GM19324 (cell line): ENCODE measurements around the gene SDR42E2.
"Not testable (repeated sequence)": the region's sequence is repeated elsewhere in the genome, so short reads cannot be mapped to it uniquely, and the experiment has no call there.

Source experiments
- ATAC-seq: cut with Tn5 transposase; IDR thresholded peaks from one replicate; pipeline ENCODE4 v1.9.1; 2021; ENCODE audit warnings: mild to moderate bottlenecking, moderate library complexity; ENCODE audit not compliant: unreplicated experiment, low FRiP score

Gene SDR42E2

DNA sequence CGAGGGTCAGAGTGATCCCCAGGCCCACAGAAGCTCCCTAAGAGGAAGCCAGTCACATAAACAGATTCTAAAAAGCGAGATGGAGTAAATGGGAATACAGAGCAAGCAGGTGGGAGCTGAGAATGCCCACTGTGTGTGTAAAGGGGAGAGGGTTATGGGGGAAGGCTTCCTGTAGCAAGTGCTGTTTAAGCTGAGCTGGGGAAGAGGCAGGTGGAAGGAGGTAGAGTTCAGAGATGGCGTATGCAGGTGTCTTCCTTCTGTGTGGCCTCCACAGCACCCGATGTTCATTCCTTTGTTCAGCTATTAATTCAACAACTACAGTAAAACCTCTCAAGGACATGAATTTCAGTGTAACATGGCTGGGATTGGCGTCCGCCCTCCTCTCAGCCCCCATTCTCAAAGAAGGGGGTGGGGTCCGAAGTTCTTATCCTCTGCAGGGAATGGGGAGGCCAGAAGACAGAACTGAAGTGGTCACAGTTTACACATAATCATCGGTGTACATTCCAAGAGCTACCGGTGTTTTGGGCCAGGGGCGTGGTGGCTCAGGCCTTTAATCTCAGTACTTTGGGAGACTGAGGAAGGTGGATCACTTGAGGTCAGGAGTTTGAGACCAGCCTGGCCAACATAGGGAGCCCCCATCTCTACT is 45.5 kb downstream of the SDR42E2 start:
- ATAC-seq, result no peak

GRCh38 chr16:22210285-22210684 is 48.0 kb downstream of the SDR42E2 start:
- no peak for ATAC-seq

DNA sequence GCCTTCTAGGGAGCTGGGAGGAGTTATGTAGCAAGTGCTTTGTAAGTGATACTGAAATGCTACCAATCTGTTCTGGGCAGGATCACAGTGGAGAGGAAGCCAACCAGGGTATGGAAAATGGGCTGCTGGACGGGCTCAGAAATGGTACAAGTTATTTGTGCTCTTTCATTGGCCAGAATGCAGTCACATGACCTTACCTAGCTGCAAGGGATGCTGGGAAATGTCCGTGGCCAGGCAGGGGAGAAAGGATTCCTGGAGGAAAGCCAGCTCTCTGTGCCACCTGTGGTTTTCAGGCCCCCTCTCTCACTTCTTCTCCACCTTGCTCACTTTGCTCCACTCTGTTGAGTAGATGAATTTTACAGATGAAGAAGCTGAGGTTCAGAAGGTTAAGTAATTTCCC is 48.5 kb downstream of the SDR42E2 start:
- no peak for ATAC-seq

GRCh38 chr16:22213236-22213635 is 50.9 kb downstream of the SDR42E2 start:
- ATAC-seq, result no peak

GRCh38 chr16:22213801-22214200 is 51.5 kb downstream of the SDR42E2 start:
- no peak for ATAC-seq

DNA sequence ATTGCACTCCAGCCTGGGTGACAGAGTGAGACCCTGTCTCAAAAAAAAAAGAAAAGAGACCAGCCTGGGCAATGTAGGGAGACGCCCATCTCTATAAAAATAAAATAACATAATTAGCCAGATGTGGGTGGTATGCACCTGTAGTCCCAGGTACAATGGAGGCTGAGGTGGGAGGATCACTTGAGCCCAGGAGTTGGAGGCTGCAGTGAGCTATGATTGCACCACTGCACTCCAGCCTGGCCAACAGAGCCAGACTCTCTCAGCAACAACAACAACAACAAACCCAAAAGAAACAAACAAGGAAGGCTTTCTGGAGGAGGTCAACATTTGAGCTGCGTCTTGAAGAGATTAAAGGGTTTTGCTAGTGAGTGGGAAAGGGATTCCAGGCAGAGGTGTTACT is 52.1 kb downstream of the SDR42E2 start:
- ATAC-seq, result no peak

- ATAC-seq, result no peak
These were observed 52.6 kb downstream of the SDR42E2 start for GRCh38 chr16:22214889-22215288.

DNA sequence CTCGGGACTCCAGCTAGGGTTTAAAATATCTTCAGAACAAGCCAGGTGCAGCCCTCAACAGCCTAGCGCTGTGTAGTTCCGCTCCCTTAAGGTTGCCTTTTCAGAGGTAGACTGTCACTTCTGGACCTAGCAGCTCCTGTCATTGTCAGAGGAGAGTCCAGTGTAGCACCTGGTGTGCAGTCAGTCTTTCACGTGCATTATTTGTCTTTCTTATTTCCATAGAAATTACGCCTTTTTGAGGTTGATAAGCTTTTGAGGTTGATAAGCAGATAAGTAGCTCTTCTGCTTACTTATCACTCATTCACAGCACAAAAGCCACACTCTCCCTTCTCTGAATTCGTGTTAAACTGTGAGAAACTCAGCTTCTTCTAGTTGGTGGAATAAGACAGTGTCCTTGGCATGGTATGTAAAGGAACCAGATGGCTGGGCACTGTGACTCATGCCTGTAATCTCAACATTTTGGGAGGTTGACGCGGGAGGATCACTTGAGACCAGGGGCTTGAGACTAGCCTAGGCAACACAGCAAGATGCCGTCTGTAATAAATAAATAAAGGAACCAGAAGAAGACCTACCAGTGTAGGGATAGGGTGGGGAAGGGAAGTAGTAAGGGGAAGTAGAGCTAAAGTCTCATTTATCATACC is 54.0 kb downstream of the SDR42E2 start:
- ATAC-seq, result no peak

GRCh38 chr16:22216832-22217225 is 54.5 kb downstream of the SDR42E2 start:
- ATAC-seq, result not testable (repeated sequence)

GRCh38 chr16:22217890-22218730 is 55.8 kb downstream of the SDR42E2 start:
- no peak for ATAC-seq

DNA sequence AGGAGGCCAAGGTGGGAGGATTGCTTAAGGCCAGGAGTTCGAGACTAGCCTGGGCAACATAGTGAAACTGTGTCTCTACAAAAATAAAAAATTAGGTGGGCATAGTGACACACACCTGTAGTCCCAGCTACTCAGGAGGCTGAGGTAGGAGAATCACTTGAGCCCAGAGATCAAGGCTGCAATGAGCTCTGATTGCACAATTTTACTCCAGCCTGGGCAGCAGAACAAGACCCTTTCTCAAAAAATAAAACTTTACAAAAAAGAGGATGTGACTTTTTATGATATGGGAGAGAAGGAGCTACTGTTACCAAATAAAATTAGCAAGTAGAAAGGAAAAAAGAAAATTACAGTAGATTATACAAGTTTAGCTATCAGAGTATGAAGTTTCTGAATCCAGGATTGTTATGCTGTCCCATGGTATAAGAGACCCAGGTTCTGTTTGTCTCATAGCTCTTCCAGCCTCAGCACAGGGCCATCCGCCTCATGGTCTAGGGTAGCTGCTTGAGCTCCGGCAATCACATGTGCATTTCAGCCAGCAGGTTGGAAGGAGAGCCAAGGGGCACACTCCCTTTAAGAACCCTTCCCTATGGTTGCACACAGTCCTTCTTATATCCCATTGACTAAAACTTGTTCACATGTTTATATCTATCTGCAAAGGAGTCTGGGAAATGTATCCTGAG is 57.2 kb downstream of the SDR42E2 start:
- no peak for ATAC-seq

GRCh38 chr16:22220069-22220440 is 57.7 kb downstream of the SDR42E2 start:
- no peak for ATAC-seq

GRCh38 chr16:22220714-22221113 is 58.4 kb downstream of the SDR42E2 start:
- ATAC-seq, result no peak

GRCh38 chr16:22222006-22222405 is 59.7 kb downstream of the SDR42E2 start:
- ATAC-seq, result no peak

DNA sequence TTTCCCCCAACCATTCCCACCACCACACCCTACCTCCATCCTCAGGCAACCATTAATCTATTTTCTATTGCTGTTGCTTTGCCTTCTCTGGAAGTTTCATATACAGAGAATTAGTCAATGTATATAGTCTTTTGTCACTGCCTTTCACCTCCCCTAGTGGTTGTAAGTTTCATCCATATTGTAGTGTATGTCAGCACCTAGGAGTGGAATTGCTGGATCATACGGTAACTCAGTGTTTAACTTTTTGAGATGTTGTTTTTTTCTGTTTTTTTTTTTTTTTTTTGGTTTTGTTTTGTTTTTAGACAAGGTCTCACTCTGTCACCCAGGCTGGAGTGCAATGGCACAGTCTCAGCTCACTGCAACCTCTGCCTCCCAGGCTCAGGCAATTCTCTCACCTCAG is 60.7 kb downstream of the SDR42E2 start:
- ATAC-seq, result no peak

GRCh38 chr16:22225060-22225459 is 62.8 kb downstream of the SDR42E2 start:
- ATAC-seq, result no peak

GRCh38 chr16:22229889-22230288 is 67.6 kb downstream of the SDR42E2 start:
- no peak for ATAC-seq

GRCh38 chr16:22232277-22233036 is 70.2 kb downstream of the SDR42E2 start:
- ATAC-seq, result no peak

DNA sequence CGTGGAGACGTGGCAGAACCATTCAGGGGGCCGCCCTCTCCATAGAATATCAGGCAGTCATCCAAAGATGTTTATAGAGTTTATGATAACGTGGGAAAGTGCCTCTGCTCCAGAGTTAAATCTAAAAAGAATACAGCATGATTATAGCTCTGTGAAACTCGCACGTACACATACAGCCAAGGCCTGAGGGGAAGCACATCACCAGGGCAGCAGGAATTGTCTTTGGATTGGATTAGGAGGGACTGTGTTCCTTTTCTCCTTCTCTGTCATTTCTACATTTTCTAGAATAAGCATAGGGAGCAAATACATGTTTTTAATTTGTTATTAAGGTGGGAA is 70.7 kb downstream of the SDR42E2 start:
- no peak for ATAC-seq
